Measurements from ENCODE around the gene CENATAC.

- no peak for TF ChIP-seq YY1 (IDR thresholded peaks at IDR 0.05; ENCODE audit: insufficient read depth, insufficient read length)
- TF ChIP-seq ZNF274 (IDR thresholded peaks at IDR 0.05; ENCODE audit: low read depth, low read length), result no peak
These were observed 3.0 kb downstream of the CENATAC start for GRCh38 chr11:119000906-119001305.
